CD4-positive, alpha-beta T cell treated with Interleukin-17A for 4 hours (primary cell): Measurements from ENCODE around the gene ITGB1.

ENCODE experiments used
- DNase-seq: peaks from one replicate; pipeline ENCODE4 v3.0.0-alpha.2; 2020; ENCODE audit warnings: mixed read lengths

ITGB1 gene

DNA sequence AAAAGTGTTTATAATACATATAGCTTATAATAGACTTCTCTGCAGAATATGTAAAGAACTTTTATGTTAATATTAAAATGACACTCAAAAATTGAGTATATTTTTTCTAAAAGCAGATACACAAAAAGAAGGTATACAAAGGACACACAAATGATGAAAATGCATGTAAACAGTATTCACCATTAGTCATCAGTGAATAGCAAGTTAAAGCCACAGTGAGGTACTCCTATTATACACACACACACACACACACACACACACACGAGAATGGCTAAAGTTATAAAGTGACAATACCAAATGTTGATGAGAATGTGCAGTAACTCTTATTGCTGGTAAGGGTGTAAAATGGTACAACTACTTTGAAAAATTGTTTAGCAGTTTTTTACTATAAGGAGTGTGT, 92.9 kb downstream of the ITGB1 start:
- no peak for DNase-seq

DNA sequence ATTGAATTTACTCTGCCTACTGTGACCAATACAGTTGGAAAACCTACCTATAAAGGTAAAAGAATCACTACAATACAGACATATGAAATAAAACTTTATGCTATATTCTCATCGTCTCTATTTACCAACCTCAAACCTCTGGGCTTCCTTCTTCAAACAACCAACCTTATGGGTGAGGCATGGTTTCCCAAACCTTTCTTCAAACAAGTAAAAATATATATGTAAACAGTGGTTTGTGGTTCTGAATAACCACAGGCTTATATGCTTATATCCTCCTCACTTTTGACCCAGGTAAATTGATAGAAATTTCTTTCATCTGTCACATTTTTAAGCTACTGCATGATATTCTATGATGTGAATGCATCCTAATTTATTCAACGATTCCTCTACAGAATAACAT, 103.6 kb downstream of the ITGB1 start:
- DNase-seq, result no peak

DNA sequence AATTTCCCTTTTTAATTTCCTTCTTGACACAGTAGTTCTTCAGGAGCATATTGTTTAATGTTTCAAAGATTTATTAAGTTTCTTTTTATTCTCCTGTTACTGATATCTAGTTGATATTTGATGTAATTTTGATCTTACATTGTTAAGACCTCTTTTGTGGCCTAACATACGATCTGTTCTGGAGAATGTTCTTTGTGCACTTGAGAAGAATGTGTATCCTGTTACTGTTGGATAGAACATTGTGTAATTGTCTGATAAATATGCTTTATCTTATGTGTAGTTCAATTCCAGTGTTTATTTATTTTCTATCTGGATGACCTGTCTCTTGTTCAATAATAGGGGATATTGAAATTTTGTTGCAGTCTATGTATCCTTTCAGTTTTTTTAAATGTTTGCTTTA, 106.7 kb downstream of the ITGB1 start:
- DNase-seq, result no peak
